Measurements from ENCODE around the gene FOXG1.

Gene FOXG1

DNA sequence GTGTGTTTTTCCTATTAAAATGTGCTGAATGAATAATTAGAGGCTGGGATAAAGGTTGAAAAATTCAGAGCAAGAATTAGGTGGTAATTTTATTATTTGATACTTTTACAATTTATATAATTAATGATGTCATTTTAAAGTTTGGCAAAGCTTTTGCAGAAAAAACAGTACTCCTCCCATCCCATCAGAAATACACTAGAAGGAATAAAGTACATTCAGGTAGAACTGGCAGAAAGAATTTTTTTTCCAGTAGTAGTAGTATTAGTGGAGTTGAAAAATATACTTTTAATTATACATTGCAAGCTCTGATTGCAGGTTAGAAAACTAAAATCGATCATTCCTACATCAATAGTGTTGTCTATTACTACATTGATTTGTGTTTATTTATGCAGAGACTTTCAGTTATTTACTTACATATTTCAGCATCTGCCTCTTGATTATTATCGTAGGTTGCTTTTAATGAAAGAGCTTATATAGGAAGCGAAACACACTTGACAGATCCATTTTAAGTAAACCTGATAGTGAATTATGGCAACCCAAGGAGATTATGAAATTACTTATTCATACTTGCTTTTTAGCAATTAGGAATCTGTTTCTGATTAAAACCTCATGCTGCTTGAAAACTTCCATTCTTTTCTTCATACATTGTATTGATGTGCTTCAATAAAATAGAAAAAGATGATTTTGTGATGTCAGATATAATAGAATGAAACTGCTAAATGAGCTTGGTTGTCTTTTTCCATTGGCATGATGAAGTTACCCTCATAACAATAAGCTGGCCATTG lies 10.1 kb downstream of the FOXG1 start:
- DNase-seq (ENCODE audit: low read depth in 3 of 3) = no peak

GRCh38 chr14:28777471-28778137 lies 11.0 kb downstream of the FOXG1 start:
- DNase-seq (ENCODE audit: low read depth in 3 of 3) = no peak

- DNase-seq (ENCODE audit: low read depth in 3 of 3) = no peak
Measured at GRCh38 chr14:28778138-28779117, 11.8 kb downstream of the FOXG1 start.

DNA sequence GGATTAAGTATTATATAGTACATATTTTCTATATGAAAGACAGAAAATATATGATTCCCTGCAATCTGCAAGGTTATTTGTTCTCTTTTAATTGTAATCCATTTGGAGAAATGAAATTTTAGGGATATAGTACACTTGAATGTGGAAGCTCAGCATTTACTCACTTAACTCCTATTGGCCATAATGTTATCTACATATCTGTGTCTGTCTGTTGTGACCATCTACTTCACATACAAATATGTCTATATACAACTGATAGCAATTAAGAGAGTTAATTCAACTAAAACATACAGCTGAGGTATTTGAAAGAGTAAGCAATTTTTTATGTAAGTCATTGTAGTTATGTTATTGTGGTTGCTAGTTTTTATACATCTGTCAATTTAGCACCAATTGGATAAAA lies 12.9 kb downstream of the FOXG1 start:
- no peak for DNase-seq (ENCODE audit: low read depth in 3 of 3)

DNA sequence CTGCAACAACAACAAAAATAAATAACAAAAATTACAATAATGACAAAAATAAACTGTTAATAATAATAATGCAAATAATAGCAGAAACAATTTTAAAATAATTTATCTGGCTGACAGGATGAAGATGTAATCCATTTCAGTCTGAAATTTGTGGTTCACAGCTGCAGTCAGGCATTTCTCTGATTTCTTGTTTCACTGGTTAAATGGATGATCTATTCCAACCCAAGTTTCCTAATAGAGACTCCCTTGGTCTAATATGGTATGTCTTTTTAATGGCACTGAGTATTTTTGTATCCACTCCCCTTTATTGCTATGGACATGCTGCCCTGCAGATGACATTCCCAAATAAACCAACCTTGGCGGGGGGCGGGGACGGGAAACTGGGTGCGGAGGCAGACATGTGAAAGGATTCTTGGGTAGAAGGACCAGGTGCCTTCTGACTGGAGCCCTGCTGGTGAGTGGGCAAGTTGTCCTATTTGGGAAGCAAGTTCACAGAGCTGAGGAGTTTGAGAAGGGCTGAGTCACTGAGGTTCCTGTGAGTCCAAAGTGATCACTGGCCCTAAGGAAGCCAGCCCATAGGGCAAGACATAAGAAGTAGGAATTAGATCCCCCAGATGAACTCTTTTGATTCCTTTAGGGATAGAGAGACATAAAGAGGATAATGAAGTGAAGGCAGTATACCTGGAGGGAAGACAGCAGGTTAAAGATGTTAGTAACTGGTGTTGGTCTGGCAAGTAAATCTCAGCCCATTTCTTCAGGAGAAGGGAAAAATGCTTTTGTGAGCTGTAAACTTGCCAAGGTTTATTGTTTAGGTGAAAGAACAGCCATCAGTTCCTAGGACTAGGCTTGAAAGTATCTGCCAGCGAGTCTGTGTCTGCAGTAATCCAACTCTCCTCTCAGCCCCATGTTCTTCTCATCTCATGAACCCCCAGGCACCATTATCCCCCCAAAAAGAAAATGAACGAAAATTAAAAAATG lies 14.5 kb downstream of the FOXG1 start:
- no peak for DNase-seq (ENCODE audit: low read depth in 3 of 3)

- DNase-seq (ENCODE audit: low read depth in 3 of 3) = no peak
Measured at GRCh38 chr14:28782301-28782700, 15.7 kb downstream of the FOXG1 start.

- DNase-seq (ENCODE audit: low read depth in 3 of 3) = no peak
Measured at GRCh38 chr14:28783664-28784063, 17.1 kb downstream of the FOXG1 start.

DNA sequence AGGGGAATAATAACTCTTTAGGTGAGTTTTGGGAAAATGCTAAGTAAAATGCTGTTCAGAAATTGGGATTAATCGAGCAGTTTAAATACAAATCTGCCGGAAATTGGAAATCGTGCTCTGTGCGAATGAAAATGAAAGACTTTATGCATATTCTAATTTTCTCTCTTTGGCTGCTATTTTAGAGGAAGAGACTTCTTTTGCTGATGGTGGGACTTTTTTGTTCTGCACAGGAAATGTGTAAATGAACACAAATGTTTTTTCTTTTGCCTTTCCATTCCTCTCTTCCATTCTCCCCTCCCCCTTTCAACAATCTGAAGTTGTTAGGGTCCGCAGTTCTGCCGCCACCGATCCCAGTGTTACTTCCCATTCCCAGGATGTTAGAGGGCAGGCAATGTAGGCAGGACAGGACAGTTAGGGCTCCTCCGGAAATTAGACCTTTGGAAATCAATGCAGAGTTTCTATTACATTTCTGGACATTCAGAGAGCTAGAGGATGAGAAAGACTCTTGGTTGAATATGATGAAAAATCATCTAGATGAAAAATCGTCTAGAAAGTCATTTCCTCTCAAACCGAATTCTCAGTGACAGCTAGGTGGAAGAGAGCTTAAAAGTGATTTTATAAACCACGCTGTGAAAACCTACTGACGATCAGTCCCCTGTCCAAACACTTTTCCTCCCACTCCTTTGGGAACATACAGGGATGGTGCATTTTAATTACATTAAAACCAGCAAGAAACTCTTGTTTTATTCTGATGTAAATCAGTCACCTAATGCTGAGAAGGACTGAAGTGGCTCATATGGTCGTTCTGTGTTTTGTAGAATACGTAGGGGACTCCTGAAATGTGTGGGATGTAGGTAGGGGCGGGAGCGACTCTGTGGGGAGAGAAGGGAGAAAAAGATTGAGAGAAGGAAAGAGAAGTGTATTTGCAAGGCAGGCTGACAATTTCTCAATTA lies 17.8 kb downstream of the FOXG1 start:
- no peak for DNase-seq (ENCODE audit: low read depth in 3 of 3)

- DNase-seq (ENCODE audit: low read depth in 3 of 3) = no peak
Measured at GRCh38 chr14:28785096-28785952, 18.7 kb downstream of the FOXG1 start.

GRCh38 chr14:28807518-28807917 lies 40.9 kb downstream of the FOXG1 start:
- DNase-seq (ENCODE audit: low read depth in 3 of 3) = no peak

- DNase-seq (ENCODE audit: low read depth in 3 of 3) = no peak
Measured at GRCh38 chr14:28813810-28814209, 47.2 kb downstream of the FOXG1 start.

Data from stimulated activated CD4-positive, alpha-beta T cell treated with anti-CD3 and anti-CD28 coated beads, TNF-alpha, amount 100 ng/mL, for 48 hours (primary cell).